Measurements from ENCODE around the gene CLIC4. TPM values are rescaled to one million over a fixed set of nuclear protein-coding genes. Genes with fewer than 3 reads are reported as not detected.

CLIC4 gene
- polyA plus RNA-seq, 3 donors: 9.7 to 38.1 (median 24.6) TPM

GRCh38 chr1:24850328-24850920 is 105.2 kb downstream of the CLIC4 start:
- Histone ChIP-seq H3K9me3 (replicated peaks in 1 of 2; ENCODE audit: control insufficient read depth in 1 of 2, insufficient read depth in 1 of 2, low read length in 2 of 2) (no peaks in the 10 kb centered on the region), H3K4me2 (replicated peaks; ENCODE audit: extremely low read depth, low read length, poor library complexity, severe bottlenecking) (no peak overlapping the region), H3K4me1 (ENCODE audit: control insufficient read depth in 1 of 2, insufficient read depth in 2 of 2, low read length in 2 of 2) (peaks cover 20 to 29% of the 10 kb centered on the region in 2 donors), H3K9ac (ENCODE audit: insufficient read depth, low read length, poor library complexity, severe bottlenecking) (no peak overlapping the region), H3K27ac (ENCODE audit: low read depth in 1 of 2, low read length in 2 of 2) (no peak overlapping the region), H3K36me3 (replicated peaks in 1 of 2; ENCODE audit: control insufficient read depth in 1 of 2, insufficient read depth in 2 of 2, low read length in 2 of 2) (no peaks in the 10 kb centered on the region), H3K4me3 (replicated peaks in 1 of 3; ENCODE audit: low read depth in 2 of 3, low read length in 3 of 3) (no peak overlapping the region), H4K20me1 (ENCODE audit: insufficient read depth, low read length) (no peaks in the 10 kb centered on the region), H3K27me3 (ENCODE audit: control insufficient read depth in 2 of 2, insufficient read depth in 2 of 2, low read length in 2 of 2) (no peaks in the 10 kb centered on the region), H3K79me2 (ENCODE audit: insufficient read depth, low read length) (no peaks in the 10 kb centered on the region), H2AFZ (ENCODE audit: insufficient read depth, low read depth, low read length, poor library complexity, severe bottlenecking) (no peak overlapping the region)
- H3K27me3 Mint-ChIP-seq (ENCODE audit: low read depth in 3 of 3): peaks cover 0 to 15% (median 11%) of the 10 kb centered on the region in 3 donors
- H3K4me3 Mint-ChIP-seq: no peak overlapping the region
- no peak for TF ChIP-seq CTCF (IDR thresholded peaks at IDR 0.05)
- intact Hi-C loops (cut with micrococcal nuclease): no loop called here
- H3K36me3 Mint-ChIP-seq: peaks cover 0 to under 1% of the 10 kb centered on the region in 2 donors
- peaks cover 0 to 2% (median 0%) of the 10 kb centered on the region in 7 donors for H3K9me3 Mint-ChIP-seq
- H3K27ac Mint-ChIP-seq: no peak overlapping the region
- H3K4me1 Mint-ChIP-seq: peaks cover 20% of the 10 kb centered on the region
- DNase-seq: no peak
- 42% methylated on average over 2 of the region's 6 CpGs for WGBS (ENCODE audit: insufficient coverage)

GRCh38 chr1:24853649-24854048 is 108.4 kb downstream of the CLIC4 start:
- Mint-ChIP-seq H3K36me3 (no peaks in the 10 kb centered on the region), H3K4me1 (peaks cover 15% of the 10 kb centered on the region), H3K9me3 (no peaks in the 10 kb centered on the region), H3K27me3 (ENCODE audit: low read depth in 3 of 3) (peaks cover 3 to 31% (median 22%) of the 10 kb centered on the region in 3 donors), H3K27ac (no peak overlapping the region), H3K4me3 (no peak overlapping the region)
- Histone ChIP-seq H3K4me3 (replicated peaks in 1 of 3; ENCODE audit: low read depth in 2 of 3, low read length in 3 of 3) (no peak overlapping the region), H3K36me3 (replicated peaks in 1 of 2; ENCODE audit: control insufficient read depth in 1 of 2, insufficient read depth in 2 of 2, low read length in 2 of 2) (no peaks in the 10 kb centered on the region), H4K20me1 (ENCODE audit: insufficient read depth, low read length) (no peaks in the 10 kb centered on the region), H3K79me2 (ENCODE audit: insufficient read depth, low read length) (no peaks in the 10 kb centered on the region), H3K9ac (ENCODE audit: insufficient read depth, low read length, poor library complexity, severe bottlenecking) (no peak overlapping the region), H2AFZ (ENCODE audit: insufficient read depth, low read depth, low read length, poor library complexity, severe bottlenecking) (no peak overlapping the region), H3K4me2 (replicated peaks; ENCODE audit: extremely low read depth, low read length, poor library complexity, severe bottlenecking) (no peak overlapping the region), H3K4me1 (ENCODE audit: control insufficient read depth in 1 of 2, insufficient read depth in 2 of 2, low read length in 2 of 2) (peaks cover 11 to 14% of the 10 kb centered on the region in 2 donors), H3K27me3 (ENCODE audit: control insufficient read depth in 2 of 2, insufficient read depth in 2 of 2, low read length in 2 of 2) (peaks cover 0 to 4% of the 10 kb centered on the region in 2 donors), H3K27ac (ENCODE audit: low read depth in 1 of 2, low read length in 2 of 2) (no peak overlapping the region), H3K9me3 (replicated peaks in 1 of 2; ENCODE audit: control insufficient read depth in 1 of 2, insufficient read depth in 1 of 2, low read length in 2 of 2) (no peaks in the 10 kb centered on the region)
- WGBS (ENCODE audit: insufficient coverage): no CpG with 5 or more reads among the region's 6 CpGs
- TF ChIP-seq CTCF (IDR thresholded peaks at IDR 0.05): no peak
- DNase-seq: no peak
- intact Hi-C loops (cut with micrococcal nuclease): no loop called here
